ENCODE results near the gene YOD1.

DNA sequence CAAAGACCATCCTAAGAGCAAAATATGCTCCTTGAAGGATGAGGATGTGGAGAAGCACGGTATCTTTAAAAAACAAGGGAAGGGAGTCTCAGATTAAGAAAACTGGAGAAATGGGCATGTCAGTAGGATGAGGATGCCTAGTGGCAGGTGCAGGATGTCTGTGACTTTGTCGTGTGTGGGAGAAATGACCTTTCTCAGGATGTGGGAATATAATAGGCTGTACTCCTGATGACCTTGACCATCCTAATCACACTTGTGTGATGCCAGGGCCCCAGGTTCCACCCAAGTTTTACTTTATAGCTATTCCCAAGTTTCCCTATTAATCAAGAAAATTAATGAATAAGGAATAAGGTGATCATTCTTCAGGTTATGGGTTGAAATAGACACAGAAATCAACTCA, 31.3 kb downstream of the YOD1 start:
- TF ChIP-seq ZBTB49 (CRISPR knock-in tag; IDR thresholded peaks at IDR 0.05; ENCODE audit: borderline replicate concordance) (no peak), CTCF (CRISPR knock-in tag; IDR thresholded peaks at IDR 0.05) (no peak), POLR2A (IDR thresholded peaks at IDR 0.05; ENCODE audit: insufficient read depth in 1 of 2, low read depth in 2 of 2, low read length in 2 of 2) (no peak), ZNF549 (CRISPR knock-in tag; IDR thresholded peaks at IDR 0.05) (no peak), ZNF354B (CRISPR knock-in tag; IDR thresholded peaks at IDR 0.05) (no peak), NR1H2 (CRISPR knock-in tag; IDR thresholded peaks at IDR 0.05; ENCODE audit: borderline replicate concordance, low read depth) (no peak), JARID2 (CRISPR knock-in tag; IDR thresholded peaks at IDR 0.05; ENCODE audit: insufficient replicate concordance) (no peak), ZBTB20 (CRISPR knock-in tag; IDR thresholded peaks at IDR 0.05; ENCODE audit: borderline replicate concordance, low read depth) (no peak), RAD21 (CRISPR knock-in tag; IDR thresholded peaks at IDR 0.05) (no peak), PCBP1 (IDR thresholded peaks at IDR 0.05; ENCODE audit: borderline replicate concordance, low read depth, low read length) (no peak), ZNF687 (CRISPR knock-in tag; IDR thresholded peaks at IDR 0.05) (no peak), CHCHD3 (CRISPR knock-in tag; IDR thresholded peaks at IDR 0.05) (no peak), CBX5 (CRISPR knock-in tag; IDR thresholded peaks at IDR 0.05; ENCODE audit: borderline replicate concordance) (no peak)
- TF ChIP-seq, protein P1, sequence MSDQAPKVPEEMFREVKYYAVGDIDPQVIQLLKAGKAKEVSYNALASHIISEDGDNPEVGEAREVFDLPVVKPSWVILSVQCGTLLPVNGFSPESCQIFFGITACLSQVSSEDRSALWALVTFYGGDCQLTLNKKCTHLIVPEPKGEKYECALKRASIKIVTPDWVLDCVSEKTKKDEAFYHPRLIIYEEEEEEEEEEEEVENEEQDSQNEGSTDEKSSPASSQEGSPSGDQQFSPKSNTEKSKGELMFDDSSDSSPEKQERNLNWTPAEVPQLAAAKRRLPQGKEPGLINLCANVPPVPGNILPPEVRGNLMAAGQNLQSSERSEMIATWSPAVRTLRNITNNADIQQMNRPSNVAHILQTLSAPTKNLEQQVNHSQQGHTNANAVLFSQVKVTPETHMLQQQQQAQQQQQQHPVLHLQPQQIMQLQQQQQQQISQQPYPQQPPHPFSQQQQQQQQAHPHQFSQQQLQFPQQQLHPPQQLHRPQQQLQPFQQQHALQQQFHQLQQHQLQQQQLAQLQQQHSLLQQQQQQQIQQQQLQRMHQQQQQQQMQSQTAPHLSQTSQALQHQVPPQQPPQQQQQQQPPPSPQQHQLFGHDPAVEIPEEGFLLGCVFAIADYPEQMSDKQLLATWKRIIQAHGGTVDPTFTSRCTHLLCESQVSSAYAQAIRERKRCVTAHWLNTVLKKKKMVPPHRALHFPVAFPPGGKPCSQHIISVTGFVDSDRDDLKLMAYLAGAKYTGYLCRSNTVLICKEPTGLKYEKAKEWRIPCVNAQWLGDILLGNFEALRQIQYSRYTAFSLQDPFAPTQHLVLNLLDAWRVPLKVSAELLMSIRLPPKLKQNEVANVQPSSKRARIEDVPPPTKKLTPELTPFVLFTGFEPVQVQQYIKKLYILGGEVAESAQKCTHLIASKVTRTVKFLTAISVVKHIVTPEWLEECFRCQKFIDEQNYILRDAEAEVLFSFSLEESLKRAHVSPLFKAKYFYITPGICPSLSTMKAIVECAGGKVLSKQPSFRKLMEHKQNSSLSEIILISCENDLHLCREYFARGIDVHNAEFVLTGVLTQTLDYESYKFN (CRISPR knock-in tag; conservative IDR thresholded peaks at IDR 0.05) = no peak
